GM19468 (cell line): Measurements from ENCODE around the gene CAPZA1.

ENCODE experiments used
- ATAC-seq: cut with Tn5 transposase; IDR thresholded peaks from one replicate; pipeline ENCODE4 v1.9.1; 2021; ENCODE audit warnings: mild to moderate bottlenecking, moderate library complexity, moderate number of reproducible peaks; ENCODE audit not compliant: unreplicated experiment; ENCODE audit errors: extremely low read depth

The CAPZA1 gene

DNA sequence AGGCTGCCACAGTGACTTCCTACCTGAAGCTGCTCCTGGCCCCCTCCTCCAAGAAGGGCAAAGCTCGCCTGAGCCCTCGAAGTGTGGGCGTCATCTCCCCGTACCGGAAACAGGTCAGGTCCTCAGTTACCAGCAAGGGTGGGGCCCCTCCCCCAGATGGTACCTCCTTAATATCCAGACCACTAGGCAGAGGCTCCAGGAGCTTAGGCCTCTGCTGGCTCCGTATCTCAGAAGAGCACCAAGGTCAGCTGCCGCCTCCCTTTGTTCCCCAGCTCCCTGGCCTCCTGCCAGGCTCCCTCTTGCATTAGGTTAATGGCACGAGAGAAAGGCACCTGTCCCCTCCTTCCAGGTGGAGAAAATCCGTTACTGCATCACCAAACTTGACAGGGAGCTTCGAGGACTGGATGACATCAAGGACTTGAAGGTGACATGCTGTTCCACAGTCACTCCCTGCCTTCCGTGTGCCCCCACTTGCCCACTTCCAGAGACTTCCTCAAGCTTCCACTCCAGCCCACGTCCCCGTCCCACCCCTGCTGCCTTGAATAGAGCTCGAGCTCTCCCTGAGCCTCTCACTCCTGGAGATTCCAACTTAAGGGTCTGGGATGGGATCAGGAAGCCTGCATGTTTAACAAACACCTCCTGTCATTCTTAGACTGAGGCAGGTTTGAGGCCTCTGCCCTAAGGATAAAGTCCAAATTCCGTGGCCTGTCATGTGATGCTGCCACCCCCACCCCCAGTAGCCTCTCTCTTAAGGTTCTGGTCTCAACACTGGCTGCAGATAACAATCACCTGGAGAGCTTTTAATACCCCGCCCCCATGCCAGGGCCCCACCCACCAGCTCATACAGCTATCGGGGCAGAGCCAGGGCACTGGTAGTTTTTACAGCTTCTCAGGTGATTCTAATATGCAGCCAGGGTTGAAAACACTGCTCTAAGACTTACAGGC lies 79.0 kb downstream of the CAPZA1 start:
- no peak for ATAC-seq

DNA sequence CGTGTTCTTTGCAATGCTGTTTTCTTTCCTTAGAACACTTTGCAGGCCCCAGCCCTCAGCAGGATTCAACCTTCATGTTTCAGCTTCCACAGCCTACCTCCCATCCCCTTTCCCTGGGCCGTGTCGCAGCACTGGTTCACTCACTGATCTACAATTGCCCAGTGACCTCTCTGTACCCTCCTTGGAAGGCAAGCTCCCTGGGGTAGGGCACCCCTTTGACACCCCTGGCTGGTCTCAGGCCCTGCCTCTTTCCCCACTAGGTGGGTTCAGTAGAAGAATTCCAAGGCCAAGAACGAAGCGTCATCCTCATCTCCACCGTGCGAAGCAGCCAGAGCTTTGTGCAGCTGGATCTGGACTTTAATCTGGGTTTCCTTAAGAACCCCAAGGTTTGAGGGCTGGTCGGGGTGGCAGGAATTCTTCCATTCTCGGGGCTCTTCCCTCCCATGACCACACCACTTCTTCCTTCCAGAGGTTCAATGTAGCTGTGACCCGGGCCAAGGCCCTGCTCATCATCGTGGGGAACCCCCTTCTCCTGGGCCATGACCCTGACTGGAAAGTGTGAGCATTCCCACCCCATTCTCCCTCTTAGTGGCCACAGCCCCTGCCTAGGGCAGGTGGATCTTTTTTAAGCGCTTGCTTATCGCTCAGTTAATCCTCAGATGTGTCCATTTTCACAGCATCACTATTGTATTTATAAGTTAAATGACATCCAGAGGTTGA lies 80.0 kb downstream of the CAPZA1 start:
- no peak for ATAC-seq

DNA sequence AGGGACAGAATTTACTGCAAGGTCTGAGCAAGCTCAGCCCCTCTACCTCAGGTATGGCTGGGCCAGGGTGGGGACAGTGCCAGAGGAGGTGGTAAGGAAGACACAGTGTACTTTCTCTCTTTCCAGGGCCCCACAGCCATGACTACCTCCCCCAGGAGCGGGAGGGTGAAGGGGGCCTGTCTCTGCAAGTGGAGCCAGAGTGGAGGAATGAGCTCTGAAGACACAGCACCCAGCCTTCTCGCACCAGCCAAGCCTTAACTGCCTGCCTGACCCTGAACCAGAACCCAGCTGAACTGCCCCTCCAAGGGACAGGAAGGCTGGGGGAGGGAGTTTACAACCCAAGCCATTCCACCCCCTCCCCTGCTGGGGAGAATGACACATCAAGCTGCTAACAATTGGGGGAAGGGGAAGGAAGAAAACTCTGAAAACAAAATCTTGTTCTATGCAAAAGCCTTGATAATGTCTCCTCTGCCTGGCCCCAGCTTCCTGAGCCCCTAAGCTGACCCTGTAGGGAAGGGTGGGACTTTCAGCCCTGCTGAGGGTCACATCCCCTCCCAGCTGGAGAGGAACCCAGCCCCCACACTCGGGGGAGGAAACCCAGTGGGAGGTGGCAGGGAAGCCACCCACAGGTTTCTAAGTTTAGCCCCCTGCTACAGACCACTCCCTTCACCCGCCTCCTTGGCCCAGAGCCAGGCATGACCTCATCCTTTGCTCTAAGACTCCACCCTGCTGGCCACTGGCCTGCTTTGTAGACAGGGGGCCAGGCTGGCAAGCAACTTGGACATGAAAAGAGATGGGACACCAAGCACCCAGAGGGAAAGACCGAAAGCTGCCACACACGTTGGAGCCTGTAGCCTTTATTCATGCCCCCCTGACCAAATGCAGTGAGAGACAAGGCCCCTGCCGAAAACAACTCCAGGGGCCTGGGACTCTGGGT lies 80.9 kb downstream of the CAPZA1 start:
- no peak for ATAC-seq

DNA sequence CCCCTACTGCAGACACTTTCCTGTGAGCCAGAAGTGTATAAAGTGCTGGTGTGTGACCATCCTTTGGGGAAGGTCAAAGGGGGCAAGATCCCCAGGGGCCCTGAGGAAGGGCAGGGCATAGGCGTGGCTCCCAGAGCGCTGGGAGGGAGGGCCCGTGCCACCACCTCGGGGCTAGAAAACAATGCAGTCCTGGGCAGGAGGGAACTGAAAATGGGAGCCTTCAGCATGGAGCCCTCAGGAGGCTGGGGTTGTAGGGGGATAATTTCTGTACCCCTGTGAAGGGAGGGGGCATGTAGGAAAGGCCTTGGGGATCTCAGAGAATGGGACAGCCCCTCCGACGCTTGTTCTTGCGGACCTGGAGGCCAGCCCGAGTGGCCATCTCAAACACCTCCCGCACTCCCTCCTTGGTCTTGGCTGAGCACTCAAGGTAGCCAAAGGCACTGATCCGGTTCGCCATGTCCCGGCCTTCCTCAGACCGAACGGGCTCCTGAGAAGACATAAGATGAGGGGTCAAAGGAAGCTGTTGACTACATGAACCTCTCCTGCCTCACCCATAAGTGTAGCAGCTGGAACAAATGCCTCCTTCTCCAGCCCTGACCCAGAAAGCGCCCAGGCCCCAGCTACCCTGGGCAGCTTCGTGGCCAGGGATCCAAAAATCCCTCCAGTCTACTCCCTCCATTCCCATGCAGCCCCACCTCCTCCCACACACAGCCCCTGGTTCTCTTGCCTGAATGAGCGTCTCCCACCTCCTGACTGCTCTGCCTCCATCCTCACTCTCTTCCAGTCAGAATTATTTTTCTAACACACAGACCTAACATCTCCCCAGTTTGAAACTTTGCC lies 81.8 kb downstream of the CAPZA1 start:
- no peak for ATAC-seq

DNA sequence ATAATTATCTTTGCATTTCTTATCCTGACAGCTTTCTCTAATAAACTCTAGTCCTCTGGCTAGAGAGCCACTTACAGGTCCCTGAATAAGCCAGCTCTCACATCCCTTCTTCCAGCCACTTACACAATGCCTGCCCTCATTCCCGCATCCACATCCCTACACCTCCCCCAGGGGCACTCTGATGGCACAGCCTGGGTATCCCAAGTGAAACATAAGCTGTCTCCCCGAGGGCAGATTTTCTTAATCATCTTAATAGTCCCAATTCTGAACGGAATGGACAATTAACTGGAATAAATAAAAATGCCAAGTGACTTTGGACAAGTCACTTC lies 82.4 kb downstream of the CAPZA1 start:
- ATAC-seq: no peak

DNA sequence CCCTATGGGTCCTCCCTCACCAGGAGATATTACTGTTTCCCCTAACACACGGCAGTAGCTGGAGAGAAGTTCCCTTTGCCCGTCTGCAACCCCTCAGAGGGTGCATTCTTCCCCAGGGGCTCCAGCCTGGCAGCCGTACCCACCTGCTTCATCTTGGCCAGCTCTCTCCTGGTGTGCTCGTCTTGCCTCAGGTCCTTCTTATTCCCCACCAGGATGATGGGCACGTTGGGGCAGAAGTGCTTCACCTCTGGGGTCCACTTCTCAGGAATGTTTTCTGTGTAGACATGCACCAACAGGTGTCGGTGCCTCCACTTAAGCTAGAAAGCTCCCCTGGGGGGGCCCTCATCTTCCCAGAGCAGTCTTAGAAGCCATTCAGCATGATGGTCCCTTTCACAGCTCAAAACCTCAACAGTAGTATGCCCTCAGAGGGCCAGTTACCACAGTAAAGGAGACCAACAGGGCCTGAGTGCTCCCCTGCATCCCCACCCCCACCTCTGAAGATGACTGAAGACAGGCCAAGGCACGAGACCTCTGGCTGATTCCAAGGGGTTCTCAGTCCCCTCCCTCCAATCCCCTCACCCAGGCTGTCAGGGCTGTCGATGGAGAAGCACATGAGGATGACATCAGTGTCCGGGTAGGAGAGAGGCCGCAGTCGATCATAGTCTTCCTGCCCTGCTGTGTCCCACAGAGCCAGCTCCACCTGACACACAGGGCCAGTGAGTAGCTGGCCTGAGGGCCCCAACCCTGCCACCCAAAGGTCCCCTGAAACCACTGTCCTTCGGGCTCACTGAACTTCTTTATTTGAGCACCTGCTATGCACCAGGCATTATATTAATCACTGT lies 83.0 kb downstream of the CAPZA1 start:
- ATAC-seq: no peak

DNA sequence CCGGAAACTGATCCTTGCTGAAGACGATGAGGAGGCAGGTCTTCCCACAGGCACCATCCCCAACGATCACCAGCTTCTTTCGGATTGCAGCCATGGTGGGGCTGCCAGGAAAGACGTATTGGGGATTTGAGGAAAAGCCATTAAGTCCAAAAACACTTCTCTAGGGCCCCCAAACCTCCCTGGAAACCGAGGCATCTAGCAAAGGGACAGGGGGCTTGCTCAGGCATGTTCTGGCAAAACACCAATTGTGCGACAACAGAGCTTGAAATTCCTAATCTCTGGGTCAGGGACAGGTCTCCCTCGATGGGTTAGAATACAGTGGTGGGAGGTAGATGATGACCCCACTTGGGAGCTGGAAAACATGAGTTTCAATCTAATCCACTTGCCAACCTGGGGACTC lies 84.1 kb downstream of the CAPZA1 start:
- ATAC-seq: no peak

DNA sequence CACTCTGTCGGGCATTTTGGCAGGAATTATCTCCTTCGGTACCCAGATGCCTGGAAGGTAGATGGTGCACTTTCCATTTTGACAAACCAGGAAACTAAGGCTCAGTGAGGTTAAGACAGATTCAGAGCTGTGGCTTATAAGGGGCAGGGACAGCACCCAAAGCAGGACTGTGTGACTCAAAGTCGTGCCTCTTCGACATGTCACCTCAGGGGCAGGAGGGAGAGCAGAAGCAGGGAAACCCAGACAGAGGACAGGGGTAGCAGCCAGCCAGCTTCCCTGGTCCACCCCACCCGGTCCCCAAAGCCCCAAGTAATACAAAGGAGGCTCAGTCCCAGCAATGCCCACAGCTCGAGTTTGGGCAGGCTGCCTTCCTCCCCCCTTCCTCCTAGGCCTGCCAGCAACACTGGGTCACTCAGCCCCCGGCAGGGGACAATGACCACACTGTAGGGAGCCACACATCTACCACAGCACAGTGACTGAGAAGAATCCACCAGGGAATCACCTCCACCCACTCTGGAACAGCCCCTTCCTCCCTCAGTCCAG lies 84.8 kb downstream of the CAPZA1 start:
- no peak for ATAC-seq

DNA sequence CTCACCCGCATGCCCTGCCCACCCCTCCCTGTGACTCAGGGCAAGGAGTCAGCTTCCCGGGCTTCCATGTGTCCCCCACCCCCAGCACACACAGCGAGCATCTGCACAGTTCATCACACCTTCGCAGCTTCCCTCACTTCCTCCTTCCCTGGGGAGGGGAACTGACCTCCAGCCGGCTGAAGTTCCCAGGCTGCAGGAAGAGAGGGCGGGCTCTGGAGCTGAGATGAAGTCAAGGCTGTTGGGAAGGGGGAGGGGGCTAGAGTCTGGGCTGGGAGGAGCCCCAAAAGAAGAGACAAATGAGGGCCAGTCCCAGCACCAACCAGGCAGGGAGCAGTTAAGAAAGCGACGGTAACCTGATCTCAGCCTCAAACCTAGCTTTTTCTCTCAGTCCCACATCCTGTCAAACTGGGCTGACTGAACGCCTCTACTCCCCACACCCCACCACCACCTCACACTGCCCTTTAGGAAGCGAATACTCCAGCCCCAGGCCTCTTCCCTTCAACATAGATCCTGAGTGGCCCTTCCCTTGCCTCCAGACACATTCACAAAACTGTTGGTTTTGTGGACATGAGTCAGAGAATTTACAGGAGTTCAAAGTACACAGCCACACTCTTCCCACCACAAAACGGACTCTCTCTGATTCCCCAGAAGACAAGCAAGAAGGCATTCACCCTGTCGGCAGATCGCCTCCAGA lies 85.4 kb downstream of the CAPZA1 start:
- peak; percentile 51 for ATAC-seq

DNA sequence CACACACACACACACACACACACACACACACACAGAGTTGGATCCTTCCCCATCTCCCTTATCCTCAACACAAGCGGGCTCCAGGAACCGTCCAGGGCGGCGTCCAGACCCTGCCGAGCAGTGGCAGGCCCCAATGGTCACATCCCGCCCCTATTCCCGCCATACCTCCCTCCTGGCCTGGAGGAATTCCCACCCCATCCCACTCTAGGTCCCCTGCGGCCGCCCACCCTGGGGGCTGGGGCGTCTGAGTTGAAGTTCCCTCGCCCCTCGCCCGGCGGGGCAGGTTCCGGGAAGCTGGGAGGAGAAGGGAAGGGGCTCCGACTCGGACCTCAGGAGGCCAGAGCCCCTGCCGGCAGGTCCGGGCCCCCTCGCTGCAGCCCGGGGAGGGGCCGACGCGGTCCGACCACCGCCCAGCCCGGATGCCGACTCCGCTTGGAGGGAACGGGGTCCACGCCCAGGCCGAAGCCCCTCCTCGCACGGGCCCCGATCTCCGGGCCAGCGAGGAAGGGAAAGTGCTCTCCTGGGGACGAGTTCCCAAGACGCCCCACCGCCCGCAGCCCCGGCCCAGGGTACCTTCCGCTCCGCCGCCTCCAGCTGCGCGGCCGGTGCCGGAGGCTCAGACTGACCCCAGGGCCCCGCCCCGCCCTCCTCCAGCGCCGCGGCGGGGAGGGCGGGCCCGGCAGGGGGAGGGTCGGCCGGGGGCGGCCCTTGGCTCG lies 87.0 kb downstream of the CAPZA1 start, which contains the start of gene RHOC:
Gene RHOC (minus strand): TSS at position 623 of the 716 bp plus-strand sequence. CDS start 3,328 bp downstream, outside the sequence.
- ATAC-seq: peak; percentile 30

DNA sequence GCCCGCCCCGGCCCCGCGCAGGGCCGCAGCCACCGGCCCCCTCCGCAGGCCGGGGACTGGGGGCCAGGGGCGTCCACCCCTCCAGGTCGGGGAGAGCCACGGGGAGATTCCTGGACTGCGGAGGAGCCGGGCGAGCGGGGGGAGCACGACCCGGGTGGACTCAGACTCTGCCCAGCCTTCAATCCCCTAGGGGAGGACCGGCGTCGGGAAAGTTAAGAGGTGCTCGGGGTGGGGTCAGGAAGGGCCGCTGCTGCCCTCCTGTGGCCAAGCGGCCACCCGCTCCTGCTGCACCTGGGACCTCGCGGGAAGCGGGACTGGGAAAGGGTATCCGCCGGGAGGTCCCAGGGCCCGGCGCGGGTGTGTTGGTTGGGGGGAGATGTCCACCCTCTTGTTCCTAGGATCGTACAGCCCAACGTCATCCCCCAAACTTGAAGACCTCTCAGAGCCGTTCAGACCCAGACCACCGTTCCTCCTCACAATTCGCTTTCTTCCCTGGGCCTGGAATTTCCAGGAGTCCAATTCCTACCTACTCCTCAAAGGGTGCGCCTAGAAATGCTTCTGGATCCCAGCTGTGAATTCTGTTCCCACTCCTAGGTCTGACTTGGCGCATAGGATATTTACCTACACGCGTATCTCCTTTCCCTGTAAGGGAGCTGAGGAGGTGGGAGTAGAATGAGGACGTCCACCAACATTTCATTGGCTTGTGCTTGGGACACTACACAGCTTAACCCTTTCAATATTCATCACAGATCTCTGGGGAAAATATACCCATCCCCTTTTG lies 87.8 kb downstream of the CAPZA1 start:
- ATAC-seq: peak; percentile 34

DNA sequence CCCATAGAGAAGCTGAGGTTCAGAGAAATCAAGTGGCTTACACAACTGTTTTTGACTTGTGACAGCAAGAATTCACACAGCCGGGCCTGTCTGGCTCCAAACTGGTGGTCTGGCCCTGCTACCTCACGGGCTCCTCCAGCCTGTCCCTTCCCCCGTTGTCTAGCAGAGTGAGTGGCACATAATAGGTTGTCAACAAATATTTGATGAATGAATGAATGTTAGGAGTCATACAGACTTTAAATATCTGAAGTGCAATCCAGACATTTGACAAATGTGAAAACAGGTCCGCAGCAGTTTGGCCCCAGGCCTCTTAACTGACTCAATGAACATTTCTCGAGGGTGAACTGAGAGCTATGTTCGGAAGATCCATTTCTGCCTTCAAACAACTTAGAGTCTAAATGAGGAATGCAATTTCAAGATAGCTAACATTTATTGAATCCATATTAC lies 88.4 kb downstream of the CAPZA1 start:
- no peak for ATAC-seq

DNA sequence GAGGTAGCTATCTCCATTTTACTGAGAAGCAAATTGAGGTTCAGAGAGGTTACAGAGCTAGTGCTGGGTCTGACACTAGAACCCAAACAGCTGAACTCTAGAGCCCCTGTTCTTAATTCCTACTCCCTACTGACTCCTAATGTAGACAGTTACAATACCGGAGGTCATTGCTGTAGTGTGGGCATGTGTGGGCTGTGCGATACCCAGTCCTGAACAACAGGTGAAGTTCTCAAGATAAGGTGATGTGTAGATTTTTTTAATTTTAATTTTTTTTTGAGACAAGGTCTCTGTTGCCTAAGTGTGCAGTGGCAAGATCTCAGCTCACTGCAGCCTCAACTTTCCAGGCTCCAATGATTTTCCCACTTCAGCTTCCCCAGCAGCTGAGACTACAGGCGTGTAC lies 88.9 kb downstream of the CAPZA1 start:
- ATAC-seq: no peak

DNA sequence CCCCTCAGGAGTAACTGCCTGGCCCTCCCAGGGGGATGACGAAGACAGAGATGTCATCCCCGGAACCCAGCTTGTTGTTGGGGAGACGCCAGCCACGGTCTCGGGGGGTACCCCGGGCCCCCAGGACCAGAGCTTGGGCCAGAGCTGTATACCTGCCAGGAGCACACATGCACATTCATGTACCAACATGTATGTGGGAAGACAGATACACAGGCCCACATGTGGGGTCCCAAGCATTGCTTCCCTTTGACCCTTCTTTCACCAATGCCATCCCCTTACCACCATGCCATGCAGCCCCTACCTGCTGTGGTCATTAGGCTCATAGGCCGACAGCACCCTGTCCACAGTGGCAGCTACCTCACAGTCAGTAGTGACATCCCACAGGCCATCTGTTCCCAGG lies 90.5 kb downstream of the CAPZA1 start:
- no peak for ATAC-seq

DNA sequence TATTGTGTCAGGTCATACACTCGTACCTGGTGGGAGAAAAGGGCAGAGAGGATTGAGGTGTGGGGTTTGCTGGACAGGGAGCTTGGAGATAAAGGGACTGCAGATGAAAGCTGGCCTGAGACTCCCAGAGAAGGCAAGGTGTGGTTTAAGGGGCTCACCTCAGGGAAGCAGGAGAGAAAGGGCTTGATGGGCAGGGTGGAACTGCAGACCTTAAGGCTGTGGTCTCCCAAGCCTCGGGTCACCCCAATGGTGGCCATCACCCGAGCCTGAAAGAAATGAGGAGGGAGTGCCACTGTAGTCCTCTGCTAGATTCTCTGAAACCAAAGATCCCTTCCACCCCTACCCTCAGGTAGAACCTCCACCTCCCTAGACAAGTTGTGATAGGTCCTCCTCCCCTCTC lies 91.0 kb downstream of the CAPZA1 start:
- no peak for ATAC-seq

DNA sequence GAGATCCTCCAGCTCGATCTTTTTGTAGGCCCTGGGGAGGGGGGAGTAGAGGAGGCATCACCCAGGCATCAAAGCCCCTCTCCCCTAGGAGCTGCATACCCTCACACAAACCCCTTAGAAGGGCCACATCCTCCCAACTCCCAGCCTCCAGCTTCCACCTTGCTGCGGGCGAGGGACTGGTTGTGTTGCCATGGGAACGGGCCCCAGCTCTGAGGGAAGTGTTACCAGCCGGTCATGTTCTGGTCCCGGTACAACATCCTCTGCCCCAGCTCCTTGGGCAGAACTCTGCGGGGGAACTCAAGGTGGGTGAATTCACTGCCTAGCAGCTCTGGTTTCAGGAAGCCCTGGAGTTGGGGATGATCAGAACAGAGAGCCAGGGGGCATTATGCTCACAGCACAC lies 91.4 kb downstream of the CAPZA1 start:
- no peak for ATAC-seq
